Measurements from ENCODE around the gene NKD2.

The NKD2 gene

DNA sequence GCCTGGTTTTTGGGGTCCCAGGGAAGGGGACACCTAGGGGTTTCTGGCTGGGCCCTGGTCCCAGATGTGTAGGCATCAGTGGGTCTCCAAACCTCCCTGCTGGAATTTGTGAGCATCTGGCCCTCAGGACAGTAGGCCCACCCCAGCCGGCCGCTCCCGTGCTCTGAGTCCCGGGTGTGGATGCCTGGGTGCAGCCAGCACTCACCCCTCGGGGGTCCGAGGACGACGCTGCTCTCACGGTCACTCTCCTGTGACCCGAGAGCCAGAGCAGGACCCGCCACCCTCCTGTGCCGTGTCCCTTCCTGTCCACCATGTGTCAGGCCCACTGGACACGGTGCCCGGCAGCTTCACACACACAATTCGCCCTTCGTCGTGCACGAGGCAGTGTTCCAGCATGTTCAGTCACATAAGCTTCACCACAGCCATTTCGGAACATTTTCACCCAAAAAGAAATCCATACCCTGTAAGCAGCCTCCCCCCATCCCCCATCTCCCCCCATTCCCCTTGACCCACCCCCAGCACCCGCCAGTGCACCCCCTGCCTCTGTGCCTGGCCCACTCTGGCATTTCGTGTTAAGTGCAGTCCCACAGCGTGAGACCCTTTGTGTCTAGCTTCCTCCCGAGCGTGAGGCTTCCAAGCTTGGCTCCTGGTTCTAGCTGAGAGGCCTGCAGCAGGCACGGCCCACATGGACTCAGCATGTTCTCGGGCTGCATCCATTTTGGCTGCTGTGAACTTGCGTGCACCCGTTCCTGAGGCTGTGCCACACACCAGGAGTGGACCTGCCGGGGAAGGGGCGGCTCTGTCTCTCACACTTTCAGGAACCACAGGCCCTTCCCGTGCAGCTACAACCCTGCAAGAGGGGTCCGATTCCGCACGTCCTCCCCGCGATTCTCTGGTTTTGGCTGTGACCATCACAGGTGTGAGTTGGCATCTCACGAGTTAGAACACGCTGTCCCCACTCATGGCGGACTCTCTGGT is 40.5 kb downstream of the NKD2 start:
- no peak for DNase-seq
- Histone ChIP-seq H3K4me1 (peaks cover 7% of the 10 kb centered on the region), H3K9me3 (no peaks in the 10 kb centered on the region), H3K4me3 (ENCODE audit: low read depth, low read length) (no peak overlapping the region), H3K27me3 (no peaks in the 10 kb centered on the region), H3K36me3 (no peaks in the 10 kb centered on the region; the same call in 1 of the 2 replicates)
- TF ChIP-seq, protein P1, sequence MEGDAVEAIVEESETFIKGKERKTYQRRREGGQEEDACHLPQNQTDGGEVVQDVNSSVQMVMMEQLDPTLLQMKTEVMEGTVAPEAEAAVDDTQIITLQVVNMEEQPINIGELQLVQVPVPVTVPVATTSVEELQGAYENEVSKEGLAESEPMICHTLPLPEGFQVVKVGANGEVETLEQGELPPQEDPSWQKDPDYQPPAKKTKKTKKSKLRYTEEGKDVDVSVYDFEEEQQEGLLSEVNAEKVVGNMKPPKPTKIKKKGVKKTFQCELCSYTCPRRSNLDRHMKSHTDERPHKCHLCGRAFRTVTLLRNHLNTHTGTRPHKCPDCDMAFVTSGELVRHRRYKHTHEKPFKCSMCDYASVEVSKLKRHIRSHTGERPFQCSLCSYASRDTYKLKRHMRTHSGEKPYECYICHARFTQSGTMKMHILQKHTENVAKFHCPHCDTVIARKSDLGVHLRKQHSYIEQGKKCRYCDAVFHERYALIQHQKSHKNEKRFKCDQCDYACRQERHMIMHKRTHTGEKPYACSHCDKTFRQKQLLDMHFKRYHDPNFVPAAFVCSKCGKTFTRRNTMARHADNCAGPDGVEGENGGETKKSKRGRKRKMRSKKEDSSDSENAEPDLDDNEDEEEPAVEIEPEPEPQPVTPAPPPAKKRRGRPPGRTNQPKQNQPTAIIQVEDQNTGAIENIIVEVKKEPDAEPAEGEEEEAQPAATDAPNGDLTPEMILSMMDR (IDR thresholded peaks at IDR 0.05; ENCODE audit: low read depth, low read length): no peak

DNA sequence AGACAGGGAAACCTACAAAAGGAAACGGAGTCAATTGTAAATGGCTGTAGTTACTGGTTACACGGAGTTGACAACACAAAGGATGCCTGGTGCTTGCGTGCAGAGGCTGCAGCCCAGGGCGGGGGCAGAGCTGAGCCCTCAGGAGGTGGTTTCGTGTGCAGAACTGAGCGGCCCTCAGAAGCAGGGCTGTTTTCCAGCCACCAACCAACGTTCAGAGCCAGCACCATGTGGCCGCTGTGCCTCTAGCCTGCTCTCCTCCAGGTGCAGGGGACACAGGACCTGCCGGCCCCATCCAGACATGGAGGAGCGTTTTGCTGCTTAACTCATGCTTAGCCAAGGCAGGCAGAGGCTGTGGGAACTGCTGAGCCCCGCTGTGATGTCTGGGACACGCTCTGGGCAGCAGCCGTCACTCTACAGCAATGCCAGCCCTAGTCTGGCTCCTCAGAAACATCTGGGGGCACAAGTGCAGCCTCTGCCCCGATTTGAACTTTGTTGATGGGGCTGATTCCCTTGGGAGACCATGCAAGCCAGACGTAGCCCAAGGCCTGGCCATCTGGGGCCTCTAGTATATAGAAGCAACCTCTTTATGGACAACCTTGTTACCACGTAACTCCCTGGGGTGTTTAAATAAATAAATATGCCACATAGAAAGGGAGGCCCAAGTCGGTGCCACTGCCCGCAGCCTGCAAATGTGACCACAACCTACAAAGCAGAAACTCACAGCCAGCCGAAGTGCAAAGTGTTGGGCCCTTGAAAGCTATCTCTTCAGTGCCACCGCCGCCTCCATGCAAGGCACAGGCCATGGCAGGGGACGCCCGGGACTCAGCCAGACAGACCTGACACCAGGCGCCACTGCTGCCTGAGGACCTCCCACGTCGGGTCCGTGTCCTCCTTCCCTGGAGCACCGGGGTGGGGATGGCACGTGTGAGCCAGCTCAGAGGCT is 42.1 kb downstream of the NKD2 start:
- H3K27me3 ChIP-seq: no peaks in the 10 kb centered on the region
- no peaks in the 10 kb centered on the region; the same call in 1 of the 2 replicates for H3K36me3 ChIP-seq
- peak; percentile 83 for DNase-seq
- no peaks in the 10 kb centered on the region for H3K9me3 ChIP-seq
- H3K4me3 ChIP-seq (ENCODE audit: low read depth, low read length): no peak overlapping the region
- TF ChIP-seq, protein P1 (IDR thresholded peaks at IDR 0.05; ENCODE audit: low read depth, low read length): no peak
- peaks cover 7% of the 10 kb centered on the region for H3K4me1 ChIP-seq

DNA sequence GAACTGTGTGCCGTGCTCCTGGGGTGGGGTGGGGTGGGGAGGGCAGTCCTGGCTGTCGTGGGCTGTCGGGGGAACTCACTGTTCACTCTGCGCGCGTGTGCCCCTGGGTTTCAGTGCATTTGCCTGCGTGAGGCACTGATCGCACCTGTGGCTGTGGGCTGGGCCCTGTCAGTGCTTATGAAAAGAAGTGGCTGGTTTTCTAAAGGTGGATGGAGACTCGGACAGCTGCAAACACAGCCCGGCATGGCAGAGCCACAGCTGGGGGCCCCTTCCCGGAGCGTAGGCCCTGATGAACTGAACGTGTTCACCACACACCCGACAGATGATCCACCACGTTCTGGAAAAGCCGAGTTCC is 42.7 kb downstream of the NKD2 start:
- Histone ChIP-seq H3K4me3 (ENCODE audit: low read depth, low read length) (no peak overlapping the region), H3K27me3 (no peaks in the 10 kb centered on the region), H3K36me3 (no peaks in the 10 kb centered on the region; the same call in 1 of the 2 replicates), H3K9me3 (no peaks in the 10 kb centered on the region), H3K4me1 (peaks cover 7% of the 10 kb centered on the region)
- TF ChIP-seq, protein P1 (IDR thresholded peaks at IDR 0.05; ENCODE audit: low read depth, low read length): no peak
- DNase-seq: no peak

DNA sequence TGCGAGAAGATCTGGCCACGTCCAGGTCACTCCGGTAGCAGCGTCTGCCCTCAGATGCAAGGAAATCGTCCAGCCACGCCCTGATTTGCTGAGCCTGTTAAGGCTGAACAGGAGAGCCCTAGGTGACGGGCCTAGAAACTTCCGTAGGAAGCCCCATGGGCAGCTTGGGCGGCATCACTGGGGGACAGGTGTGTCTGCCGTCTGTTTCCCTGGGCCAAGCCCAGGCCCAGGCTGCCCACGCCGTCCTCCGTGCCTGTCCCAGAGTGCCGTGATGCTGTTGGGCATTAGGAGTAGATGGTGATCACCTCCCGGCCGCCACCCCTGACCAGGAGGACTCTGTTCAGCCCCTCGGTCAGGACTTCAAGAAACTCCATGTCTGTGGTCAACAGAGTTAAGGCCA is 43.5 kb downstream of the NKD2 start:
- Histone ChIP-seq H3K36me3 (no peaks in the 10 kb centered on the region; the same call in 1 of the 2 replicates), H3K27me3 (no peaks in the 10 kb centered on the region), H3K4me3 (ENCODE audit: low read depth, low read length) (no peak overlapping the region), H3K4me1 (peaks cover 7% of the 10 kb centered on the region), H3K9me3 (no peaks in the 10 kb centered on the region)
- TF ChIP-seq, protein P1 (IDR thresholded peaks at IDR 0.05; ENCODE audit: low read depth, low read length): no peak
- no peak for DNase-seq

DNA sequence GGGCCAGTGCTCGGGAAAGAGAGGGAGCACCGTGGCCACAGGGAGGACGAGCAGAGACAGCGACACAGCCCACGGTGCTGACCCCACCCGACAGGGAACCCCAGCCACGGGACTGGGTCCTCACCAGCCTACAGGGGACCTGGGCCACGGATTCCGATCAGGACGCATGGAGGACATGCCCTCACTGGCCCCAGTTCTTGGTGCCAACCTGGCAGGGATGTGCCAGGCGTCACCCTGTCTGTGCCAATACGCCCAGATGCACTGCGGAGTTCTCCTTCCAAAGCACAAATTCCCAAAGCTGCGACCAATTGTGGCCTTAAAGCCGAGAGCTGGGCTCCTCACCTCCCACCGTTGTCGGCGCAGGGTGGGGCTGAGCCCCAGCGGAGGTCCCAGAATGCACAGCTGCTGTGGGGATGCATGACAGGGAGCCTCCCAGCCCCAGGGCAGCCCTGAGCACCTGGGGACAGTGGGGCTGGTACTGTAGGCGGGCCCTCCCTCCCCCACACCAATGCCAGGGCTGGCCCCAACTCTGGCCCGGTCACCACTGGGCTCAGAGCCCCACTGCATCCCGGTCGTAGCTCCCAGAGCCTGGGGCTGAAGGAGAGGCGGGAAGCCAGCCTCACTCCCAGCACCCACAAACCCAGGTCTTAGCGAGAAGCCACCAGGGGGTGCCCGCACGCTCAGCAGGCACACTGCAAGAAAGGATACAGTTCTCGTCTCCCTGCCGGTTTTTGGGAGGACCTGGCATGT is 44.2 kb downstream of the NKD2 start:
- DNase-seq: no peak
- no peak overlapping the region for H3K4me3 ChIP-seq (ENCODE audit: low read depth, low read length)
- H3K4me1 ChIP-seq: peaks cover 7% of the 10 kb centered on the region
- no peaks in the 10 kb centered on the region for H3K9me3 ChIP-seq
- TF ChIP-seq, protein P1 (IDR thresholded peaks at IDR 0.05; ENCODE audit: low read depth, low read length): no peak
- no peaks in the 10 kb centered on the region for H3K27me3 ChIP-seq
- H3K36me3 ChIP-seq: no peaks in the 10 kb centered on the region; the same call in 1 of the 2 replicates

All from BE2C (cell line).